Epithelial cell of proximal tubule (primary cell): ENCODE measurements around the gene NCOA7. TPM values are rescaled to one million over a fixed set of nuclear protein-coding genes. Genes with fewer than 3 reads are reported as not detected.

Experiments
- DNase-seq: peaks from one replicate; pipeline ENCODE4 v3.0.0-alpha.2; 2011; ENCODE audit warnings: low read depth
- H3K4me3 ChIP-seq: 2 replicates; pipeline ENCODE4 v1.5.1; 2011; ENCODE audit warnings: low read depth, mild to moderate bottlenecking, low read length
- CTCF ChIP-seq: conservative IDR thresholded peaks from 2 replicates; pipeline ENCODE4 v1.5.1; 2012; ENCODE audit warnings: low read depth, mild to moderate bottlenecking, low read length
- total RNA-seq: library from RNA; depleted of rRNA; stranded (reverse); fragments of >200 nt; gene quantifications from 2 replicates; pipeline ENCODE4 v1.2.3, GENCODE V29; 2015

NCOA7 gene
- total RNA-seq, 1 donor from 2014 or later: 8.2 TPM

- no peak overlapping the region for H3K4me3 ChIP-seq
- TF ChIP-seq CTCF: no peak
- no peak for DNase-seq
Measured at GRCh38 chr6:125939791-125940190, 149.0 kb downstream of the NCOA7 start.

GRCh38 chr6:125940247-125941041, 149.7 kb downstream of the NCOA7 start:
- no peak for TF ChIP-seq CTCF
- no peak for DNase-seq
- no peak overlapping the region for H3K4me3 ChIP-seq

GRCh38 chr6:125942672-125943527, 152.1 kb downstream of the NCOA7 start:
- DNase-seq: no peak
- no peak overlapping the region for H3K4me3 ChIP-seq
- no peak for TF ChIP-seq CTCF

GRCh38 chr6:125943528-125944433, 153.0 kb downstream of the NCOA7 start:
- no peak for TF ChIP-seq CTCF
- no peak for DNase-seq
- no peak overlapping the region for H3K4me3 ChIP-seq

GRCh38 chr6:125944434-125944816, 153.7 kb downstream of the NCOA7 start:
- DNase-seq: no peak
- H3K4me3 ChIP-seq: no peak overlapping the region
- no peak for TF ChIP-seq CTCF

- TF ChIP-seq CTCF: no peak
- DNase-seq: no peak
- no peak overlapping the region for H3K4me3 ChIP-seq
Measured at GRCh38 chr6:125944896-125945295, 154.1 kb downstream of the NCOA7 start.
